ENCODE measurements around the gene CAPN7.

Gene CAPN7

DNA sequence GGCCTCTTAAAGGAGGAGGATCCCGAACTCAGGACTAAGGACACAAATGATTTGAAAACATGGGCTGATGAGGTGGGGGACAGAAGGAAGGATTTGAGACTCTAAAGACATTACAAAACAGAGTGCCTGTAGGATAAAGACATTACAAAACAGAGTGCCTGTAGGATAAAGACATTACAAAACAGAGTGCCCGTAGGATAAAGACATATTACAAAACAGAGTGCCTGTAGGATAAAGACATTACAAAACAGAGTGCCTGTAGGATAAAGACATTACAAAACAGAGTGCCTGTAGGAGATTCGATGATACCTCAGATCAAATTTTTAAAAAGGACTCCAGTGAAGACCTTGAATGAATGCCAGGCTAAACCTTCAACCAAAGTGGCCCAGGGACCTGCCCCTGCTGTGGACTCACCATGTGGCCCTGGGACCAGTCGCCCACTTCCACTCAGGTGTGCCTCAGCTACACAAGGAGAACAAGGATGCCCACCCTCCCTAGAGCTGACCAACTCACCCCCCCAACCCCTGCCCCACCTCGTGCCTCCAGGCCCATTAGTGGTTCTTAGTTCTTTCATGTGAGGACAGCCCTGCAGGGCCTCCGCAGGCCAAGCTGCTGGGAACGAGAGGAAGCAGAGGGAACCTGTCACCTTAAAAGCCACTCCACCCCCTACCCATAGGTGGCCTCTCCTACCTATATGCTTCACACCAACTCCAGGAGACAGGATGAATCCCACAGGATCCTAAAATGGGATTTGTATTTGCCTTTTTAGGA is 66.6 kb downstream of the CAPN7 start:
- in situ Hi-C loops (cut with MboI; ENCODE audit: low sequenced_read_pairs), result no loop called here

DNA sequence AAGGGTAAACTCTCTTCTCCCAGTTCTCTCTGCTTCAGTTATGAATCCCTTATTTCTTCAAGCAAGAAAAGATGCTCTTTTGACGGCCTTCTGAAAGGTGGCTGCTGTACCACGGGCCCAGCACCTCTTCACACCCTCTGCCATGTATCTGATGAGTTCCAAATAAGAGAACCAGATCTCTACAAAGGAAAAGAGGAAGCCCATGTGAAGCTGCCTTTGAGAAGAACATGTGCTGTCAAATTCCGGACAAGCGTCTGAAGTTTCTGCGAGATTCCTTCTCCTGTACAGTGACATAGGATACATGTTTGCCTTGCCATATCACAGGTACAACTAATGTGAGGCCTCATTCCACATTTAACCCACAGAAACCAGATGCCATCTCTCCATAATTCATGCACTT is 67.2 kb downstream of the CAPN7 start:
- in situ Hi-C loops (cut with MboI; ENCODE audit: low sequenced_read_pairs), result no loop called here

DNA sequence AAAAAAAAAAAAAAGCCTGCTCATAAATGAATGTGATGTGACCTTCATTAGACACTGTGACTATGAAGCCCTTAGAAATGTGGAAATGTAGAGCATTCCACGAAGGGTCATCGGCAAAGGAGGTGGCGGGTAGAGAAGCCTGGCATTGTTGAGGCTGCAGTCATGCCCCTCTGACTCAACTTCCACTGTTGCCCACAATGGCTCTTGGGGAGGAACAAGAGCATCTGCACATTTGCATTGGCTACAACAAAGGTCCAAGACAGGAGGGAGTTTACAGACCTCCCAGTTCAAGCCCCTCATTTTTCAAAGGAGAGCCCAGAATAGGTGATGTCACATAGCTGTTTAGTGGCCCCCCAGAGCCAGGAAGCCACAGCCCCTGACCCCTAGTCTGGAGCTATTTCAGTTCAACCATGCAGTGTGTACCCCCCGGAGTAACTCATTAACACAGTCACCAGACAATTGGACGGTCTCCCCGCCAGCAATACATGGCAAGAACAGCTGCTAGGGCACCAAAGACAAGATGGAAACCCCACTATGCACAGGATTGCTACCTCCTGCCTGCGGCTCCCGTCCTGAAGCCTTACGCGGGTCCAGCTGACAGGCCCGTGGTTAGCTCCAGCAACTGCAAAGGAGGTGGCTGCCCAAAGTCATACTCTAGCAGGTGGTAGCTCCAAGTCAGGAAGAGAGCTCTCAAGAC is 70.1 kb downstream of the CAPN7 start:
- in situ Hi-C loops (cut with MboI; ENCODE audit: low sequenced_read_pairs), result no loop called here

DNA sequence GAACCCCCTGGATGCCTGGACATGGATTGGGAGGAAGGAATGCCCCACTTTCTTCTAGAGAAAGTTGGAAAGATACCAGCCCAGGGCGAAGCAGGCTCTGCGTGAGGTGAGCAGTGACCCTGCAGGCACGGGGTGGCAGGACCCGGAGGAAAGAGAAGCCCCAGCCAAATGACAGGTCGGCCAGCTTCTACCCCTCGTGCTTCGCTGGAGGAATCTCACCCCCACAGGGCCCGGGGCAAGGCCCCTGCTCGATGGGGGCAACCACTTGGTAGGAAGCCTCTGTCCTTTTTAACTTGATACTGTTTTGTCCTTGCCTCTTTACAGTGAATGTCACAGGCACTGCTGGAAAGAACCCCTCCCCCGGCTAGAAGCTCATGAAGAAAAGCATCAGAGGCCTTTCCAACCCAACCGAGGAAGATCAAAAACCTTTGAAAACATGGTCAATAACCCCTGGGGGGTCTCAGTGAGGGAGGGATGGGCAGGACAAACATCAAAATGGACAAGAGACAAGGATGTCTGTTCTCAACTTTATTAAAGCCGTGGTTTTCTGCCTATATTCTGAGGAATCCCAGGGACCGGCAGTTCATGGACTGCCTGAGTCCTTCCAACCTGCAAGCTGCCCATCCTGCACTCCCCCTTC is 71.9 kb downstream of the CAPN7 start:
- in situ Hi-C loops (cut with MboI; ENCODE audit: low sequenced_read_pairs), result no loop called here

DNA sequence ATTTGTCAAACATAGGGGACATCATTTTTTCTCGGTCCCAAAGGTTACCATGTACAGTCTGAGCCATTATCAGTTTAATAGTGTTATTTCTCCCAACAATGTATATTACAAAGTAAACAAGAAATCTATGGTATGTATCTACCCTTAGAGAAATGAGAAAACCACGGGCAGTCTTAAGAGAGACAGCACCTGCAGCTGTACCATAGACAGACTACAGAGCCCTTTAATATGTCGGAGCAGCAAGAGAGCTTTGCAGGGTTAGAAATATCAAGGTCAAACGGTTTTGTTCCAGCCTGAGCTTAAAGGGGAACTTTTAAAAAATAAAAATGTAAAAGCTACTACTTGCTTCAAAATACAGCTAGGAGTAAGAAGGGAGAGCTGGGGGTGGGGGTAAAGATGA is 73.2 kb downstream of the CAPN7 start:
- in situ Hi-C loops (cut with MboI; ENCODE audit: low sequenced_read_pairs), result no loop called here

DNA sequence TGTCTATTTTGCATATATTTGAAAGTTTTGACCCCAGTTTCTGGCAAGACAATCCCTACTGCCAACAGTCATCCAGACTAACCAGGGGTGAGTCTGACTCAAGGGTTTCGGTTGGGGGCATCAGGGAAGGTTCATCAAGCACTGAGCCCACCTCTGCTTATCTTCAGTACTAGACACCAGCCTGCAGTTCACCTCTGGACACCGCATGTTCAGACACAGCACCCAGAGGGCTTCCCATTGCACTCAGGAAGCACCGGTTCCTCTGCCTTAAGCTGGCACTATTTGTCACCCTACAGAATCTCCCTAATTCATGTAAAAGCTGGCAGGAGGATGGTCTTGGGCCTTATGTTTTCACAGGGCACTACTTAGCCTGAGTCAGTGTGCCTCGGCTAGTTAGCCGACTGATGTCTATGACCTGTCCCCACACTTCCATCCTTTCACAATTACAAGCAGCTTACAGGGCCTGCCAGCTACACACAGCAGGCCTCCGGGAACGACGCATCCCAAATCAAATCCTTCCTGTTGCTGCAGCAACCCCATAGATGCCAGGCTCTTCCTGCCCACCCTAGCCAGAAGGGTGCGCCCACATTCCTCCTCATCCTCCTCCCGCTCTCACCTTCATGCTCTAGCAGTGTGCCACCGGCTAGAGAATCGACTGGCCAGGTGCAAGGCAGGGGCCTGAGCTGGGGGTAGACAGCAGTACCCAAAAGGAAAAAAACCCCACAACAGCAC is 73.8 kb downstream of the CAPN7 start:
- in situ Hi-C loops (cut with MboI; ENCODE audit: low sequenced_read_pairs), result no loop called here

DNA sequence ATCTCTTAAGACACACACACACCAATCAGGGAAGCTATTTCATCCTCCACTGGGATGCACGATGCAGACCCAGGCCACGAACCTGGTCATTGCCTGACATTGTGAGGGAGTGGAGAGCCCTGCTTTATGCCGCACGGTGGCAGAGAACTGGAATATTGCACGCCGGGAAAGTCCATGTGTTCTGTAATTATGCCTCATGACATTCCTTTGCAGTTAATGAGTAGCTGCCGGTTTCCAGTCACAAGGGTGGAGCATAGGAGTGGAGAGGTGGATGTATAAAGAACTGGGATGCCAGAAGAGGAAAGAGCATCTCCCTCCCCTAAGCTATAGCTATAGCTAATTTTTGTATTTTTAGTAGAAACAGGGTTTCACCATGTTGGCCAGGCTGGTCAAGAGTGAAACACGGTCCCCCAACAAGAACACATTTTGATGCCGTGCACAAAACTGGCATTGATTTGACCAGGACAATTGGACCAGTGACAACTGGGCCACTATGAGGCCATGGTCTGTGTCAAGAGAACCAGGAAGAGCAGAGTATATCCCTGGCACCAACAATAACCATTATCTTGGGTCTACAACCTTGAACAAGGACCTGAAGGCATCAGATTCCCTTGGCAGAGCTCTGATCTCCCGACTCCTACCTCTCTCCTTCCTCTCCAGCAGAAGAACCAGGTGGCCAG is 74.9 kb downstream of the CAPN7 start:
- in situ Hi-C loops (cut with MboI; ENCODE audit: low sequenced_read_pairs), result no loop called here

DNA sequence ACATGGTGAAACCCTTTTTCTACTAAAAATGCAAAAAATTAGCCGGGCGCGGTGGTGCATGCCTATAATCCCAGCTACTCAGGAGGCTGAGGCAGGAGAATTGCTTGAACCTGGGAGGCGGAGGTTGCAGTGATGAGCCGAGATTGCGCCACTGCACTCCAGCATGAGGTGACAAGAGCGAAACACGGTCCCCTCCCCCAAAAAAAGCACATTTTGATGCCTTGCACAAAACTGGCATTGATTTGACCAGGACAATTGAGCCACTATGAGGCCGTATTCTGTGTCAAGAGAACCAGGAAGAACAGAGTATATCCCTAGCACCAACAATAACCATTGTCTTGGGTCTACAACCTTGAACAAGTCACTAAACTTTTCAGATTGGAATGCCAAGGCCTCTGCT is 75.8 kb downstream of the CAPN7 start:
- in situ Hi-C loops (cut with MboI; ENCODE audit: low sequenced_read_pairs), result no loop called here

DNA sequence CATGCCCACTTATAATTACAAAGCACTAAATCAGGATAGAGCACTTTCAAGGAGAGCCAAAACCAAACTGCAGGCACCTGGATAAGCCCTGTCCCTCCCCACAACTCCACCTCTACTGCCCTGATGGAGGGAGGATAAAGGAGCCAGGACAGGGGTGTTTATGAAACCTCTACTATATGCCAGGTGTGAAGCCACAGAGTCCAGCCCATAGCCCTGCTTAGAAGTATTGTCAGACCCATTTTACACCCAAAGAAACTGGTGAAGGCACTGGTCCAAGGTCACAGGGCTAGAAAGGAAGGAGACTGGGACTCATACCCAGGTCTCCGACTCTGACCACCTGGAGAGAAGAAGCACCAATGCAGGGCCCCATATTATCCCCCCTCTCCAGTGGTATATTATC is 77.7 kb downstream of the CAPN7 start:
- in situ Hi-C loops (cut with MboI; ENCODE audit: low sequenced_read_pairs), result no loop called here

DNA sequence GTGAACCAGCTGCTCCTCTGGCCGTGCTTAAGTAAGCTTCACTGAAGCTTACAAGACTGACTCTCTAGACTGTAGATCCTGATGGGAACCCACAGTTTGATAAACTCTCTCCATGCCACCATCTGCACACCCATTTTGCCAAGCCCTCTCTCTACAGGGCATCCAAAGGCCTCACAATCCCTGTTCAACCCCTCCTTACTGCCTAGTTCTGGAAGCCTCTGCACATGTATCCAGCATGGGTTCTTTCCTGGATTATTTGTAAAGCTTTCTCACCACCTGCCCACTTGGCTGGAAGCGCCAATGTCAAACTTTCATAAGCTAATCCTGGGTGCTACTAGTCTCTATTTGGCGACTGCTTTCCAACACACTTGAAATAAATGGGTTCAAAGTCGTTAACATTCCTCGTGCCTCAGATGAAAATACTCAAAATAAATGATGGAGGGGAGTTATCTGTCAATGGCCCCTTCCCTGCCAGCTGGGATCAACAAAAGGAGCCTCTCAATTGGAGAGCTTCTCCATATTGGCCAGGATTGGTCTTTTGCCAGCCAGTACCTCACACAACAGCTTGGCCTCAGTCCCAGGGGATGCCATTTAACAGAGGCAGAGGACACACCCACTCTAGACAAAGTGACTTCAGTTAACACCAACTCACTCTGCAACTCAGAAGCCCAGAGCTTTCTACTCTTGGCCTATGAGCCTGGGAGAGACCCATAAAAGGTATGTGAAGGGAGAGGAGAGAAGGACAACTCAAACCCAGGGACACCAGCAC is 78.3 kb downstream of the CAPN7 start:
- in situ Hi-C loops (cut with MboI; ENCODE audit: low sequenced_read_pairs), result no loop called here

DNA sequence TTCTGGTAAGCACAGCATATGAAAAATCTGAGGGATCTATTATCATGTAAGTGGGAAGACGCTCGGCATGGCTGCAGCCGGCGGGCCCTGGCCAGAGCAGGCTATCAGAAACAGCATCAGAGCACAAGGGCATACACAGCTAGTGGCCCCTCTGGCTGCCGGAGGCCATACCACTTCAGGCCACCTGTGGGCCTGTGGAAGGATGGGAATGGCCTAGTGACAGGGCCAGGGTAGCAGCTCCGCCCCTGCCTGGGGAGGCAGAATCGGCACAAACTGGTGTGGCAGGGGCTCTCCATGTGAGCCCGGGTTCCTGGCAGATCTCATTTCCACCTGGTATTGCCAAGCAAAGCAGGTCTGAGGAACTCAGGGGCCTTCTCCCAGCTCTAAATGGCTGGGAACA is 80.0 kb downstream of the CAPN7 start:
- in situ Hi-C loops (cut with MboI; ENCODE audit: low sequenced_read_pairs), result no loop called here

DNA sequence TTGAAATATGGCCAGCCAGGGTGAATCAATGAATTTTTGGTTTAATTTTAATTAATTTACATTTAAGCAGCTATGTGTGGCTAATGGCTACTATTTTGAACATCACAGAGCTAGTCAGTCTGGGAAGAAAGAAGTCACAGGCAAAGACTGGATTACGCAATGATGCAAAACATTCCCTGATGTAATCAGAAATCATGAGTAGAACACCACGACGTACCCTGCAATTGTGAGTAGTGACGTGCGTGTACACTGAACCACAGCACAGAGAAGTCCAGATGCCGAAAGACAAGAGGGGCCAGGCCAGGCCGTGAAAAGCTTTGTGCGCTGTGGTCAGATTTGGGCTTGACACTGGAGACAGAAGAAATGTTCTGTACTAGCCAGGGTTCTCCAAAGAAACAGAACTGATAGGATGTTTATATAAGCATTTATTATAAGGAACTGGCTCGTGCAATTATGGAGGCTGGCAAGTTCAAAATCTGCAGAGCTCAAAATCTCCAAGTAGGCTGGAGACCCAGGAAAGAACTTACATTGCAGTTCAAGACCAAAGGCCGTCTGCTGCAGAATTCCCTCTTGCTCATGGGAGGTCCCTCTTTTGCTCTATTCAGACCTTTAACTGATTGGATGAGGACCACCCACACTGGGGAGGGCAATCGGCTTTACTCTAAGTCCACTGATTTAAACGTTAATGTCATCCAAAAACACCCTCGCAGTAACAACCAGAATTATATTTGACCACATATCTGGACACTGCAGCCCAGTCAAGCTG is 81.7 kb downstream of the CAPN7 start:
- in situ Hi-C loops (cut with MboI; ENCODE audit: low sequenced_read_pairs), result no loop called here

DNA sequence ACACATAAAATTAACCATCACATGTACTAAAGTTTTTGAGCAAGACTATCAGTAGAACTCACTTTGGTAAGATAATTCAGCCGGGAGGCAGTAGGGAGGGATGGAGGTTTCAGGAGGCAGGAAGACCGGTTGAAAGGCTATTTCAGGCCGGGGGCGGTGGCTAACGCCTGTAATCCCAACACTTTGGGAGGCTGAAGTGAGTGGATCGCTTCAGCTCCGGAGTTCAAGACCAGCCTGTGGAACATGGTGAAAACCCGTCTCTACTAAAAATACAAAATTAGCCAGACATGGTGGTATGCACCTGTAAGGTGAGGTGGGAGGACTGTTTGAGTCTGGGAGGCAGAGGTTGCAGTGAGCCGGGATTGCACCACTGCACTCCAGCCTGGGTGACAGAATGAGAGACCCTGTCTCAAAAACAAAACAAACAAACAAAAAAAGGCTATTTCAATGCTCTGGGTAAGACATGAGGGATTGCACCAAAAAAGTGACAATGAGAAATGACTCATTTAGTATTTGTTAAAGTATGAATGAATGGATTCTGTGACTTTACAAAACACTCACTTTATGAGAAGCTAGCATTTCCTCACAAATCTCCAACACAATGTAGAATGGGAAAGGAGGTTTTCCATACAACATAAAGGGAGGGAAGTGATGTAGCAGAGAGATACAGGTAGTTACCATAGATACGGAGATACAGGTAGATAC is 82.4 kb downstream of the CAPN7 start:
- in situ Hi-C loops (cut with MboI; ENCODE audit: low sequenced_read_pairs), result no loop called here

DNA sequence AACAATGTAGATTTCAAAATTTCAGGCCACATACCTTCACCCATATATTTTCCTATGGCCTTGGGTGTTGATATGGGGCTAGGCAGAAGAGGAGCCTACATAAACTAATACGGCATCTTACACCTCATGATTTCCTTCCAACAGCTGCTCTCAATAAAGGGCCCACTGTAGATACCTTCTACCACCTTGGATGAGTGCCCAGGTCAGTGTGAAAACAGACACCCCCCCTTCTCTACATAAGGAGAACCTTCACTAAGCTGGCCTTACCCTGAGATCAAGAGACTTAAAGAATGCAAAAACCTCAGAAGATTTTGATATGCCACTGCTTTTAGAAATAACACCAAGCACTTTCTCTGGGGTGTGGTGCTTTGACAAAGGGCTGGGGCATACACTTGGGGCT is 83.6 kb downstream of the CAPN7 start:
- in situ Hi-C loops (cut with MboI; ENCODE audit: low sequenced_read_pairs), result no loop called here

DNA sequence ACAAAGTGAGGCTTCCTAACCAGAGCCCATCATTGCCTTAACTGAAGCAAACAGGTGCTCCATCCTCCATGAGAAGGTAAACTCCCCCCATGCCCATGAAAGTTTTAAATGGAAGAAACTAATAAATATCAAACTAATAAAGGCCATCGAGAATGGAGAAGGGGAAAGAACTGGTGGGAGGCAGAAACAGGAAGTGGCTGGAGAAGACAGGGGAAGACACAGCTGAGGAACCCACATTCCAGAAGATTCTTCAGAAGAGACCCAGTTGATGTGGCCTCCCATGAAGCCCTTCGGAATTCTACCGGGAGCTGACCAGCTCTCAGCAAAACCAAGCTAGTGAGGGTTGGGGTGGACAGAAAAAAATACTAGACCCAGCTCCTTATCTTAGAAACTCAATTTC is 84.7 kb downstream of the CAPN7 start:
- in situ Hi-C loops (cut with MboI; ENCODE audit: low sequenced_read_pairs), result no loop called here

DNA sequence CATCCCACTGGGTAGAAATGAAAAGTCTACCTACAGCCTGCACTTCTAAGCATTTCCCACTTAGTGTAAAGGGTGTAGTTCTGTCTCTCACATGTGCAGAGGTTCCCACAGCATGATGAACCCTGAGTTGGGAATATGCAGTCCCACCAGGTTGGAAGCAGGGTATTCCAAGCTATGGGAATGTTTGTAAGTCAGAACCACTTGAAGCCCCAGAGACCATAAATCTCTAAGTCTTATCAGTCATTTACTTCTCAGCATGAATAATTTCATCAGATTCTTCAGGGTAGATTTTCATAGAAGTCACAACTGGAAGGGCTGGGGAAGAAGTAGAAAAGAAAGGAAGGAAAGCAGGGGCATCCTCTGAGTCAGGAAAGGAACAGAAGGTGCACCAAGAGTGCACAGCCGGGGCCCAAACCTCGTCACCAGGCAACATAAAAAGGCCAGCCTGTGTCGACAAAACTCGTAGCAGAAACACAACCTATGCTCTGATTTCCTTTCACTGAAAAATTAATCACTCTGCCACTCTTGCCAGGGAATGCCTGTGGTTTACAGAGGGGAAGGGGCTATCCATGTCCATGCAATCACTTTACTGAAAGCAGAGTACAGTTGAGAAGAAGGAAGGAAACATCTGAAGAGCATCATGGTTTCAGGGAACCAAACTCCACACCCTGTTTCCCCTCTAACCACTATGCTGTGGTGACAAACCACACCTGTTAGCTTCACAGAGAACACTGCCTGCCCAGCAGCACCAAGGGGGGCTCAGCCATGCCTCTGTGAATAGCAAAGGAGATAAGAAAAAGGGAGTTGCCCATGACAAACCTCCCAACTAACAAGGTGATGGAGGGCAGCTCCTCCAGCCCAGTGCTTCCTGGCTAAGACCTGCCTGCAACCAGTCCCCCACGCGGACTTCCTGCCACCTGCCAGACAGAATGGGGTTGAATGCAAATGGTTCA is 85.8 kb downstream of the CAPN7 start:
- in situ Hi-C loops (cut with MboI; ENCODE audit: low sequenced_read_pairs), result no loop called here

DNA sequence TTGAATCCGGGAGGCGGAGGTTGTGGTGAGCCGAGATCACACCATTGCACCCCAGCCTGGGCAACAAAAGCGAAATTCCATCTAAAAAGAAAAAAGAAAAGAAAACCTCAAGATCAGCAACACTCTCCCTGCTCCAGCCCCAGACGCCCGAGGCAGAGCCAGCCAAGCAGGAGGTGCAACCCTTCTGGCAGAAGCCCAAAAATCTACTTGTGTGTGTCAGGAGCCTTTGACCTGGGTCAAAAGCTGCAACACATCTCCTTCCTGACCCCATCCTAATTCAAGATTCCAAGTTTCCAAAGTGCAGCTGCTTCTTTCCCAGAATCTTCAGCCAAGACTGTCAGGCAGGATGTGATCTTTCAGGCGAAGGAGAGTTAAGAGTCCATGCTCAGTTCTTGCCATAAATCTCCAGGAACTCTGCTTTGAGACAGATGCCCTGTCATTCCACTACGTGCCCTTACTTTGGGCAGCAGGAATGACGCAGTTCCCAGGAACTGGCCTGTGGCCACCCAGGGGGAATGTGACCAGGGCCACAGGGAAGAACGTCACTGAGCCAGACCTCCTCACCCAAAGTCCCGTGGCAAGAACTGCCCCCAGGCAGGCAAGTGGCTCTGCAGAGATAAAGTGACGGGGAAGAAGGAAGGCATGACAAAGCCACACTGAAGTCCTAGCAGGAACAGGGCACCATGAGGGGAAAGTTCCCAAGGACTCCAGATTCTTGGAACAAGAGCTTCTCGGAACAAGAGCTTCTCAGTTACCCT is 86.9 kb downstream of the CAPN7 start:
- in situ Hi-C loops (cut with MboI; ENCODE audit: low sequenced_read_pairs), result no loop called here

Measured in hTERT RPE-1 (cell line).